HT1080 (cell line): ENCODE data around the gene NCBP1. TPM values are rescaled to one million over a fixed set of nuclear protein-coding genes. Genes with fewer than 3 reads are reported as not detected.

Experiments used
- DNase-seq: peaks from one replicate; pipeline ENCODE4 v3.0.0-alpha.2; 2015; ENCODE audit warnings: low read depth
- total RNA-seq: library from RNA; depleted of rRNA; stranded (reverse); fragments of >200 nt; shearing (Covaris generic); gene quantifications from 2 replicates; pipeline ENCODE4 v1.2.3, GENCODE V29; 2014; rRNA removed

The NCBP1 gene
- total RNA-seq, 1 experiment from 2014 or later, result 52.9 TPM

- DNase-seq, result no peak
Measured at GRCh38 chr9:97711223-97711626, 77.6 kb downstream of the NCBP1 start.

GRCh38 chr9:97714435-97714834 lies 80.8 kb downstream of the NCBP1 start:
- DNase-seq, result peak; percentile 88

GRCh38 chr9:97717866-97718265 lies 84.2 kb downstream of the NCBP1 start:
- DNase-seq, result no peak

- DNase-seq, result no peak
Measured at GRCh38 chr9:97721396-97721795, 87.8 kb downstream of the NCBP1 start.

- DNase-seq, result no peak
Measured at GRCh38 chr9:97722331-97722730, 88.7 kb downstream of the NCBP1 start.

Other genes starting within 250 kb of the NCBP1 start
- gene TDRD7, start 221.7 kb upstream of the NCBP1 start, total RNA-seq, result 7.2 TPM in 2 replicates
- 0.53 and 0.58 TPM in 2 replicates for gene TMOD1, start 132.2 kb upstream of the NCBP1 start, total RNA-seq
- 14.8 and 15.0 TPM in 2 replicates for gene TSTD2, start 453 bp upstream of the NCBP1 start, total RNA-seq
- gene XPA, start 63.5 kb downstream of the NCBP1 start, total RNA-seq, result 5.4 and 7.9 TPM in 2 replicates
- not detected in 2 replicates for gene FOXE1, start 219.4 kb downstream of the NCBP1 start, total RNA-seq